ENCODE results near the gene ZBTB34.

- no peak for TF ChIP-seq CTCF (IDR thresholded peaks at IDR 0.05)
- TF ChIP-seq POLR2A (IDR thresholded peaks at IDR 0.05), result no peak
Observed at GRCh38 chr9:126880226-126880946, 19.9 kb downstream of the ZBTB34 start.
